ENCODE data around the gene SET. TPM values are rescaled to one million over a fixed set of nuclear protein-coding genes. Genes with fewer than 3 reads are reported as not detected.

SET gene
- total RNA-seq, 1 donor from 2014 or later = 663 TPM

DNA sequence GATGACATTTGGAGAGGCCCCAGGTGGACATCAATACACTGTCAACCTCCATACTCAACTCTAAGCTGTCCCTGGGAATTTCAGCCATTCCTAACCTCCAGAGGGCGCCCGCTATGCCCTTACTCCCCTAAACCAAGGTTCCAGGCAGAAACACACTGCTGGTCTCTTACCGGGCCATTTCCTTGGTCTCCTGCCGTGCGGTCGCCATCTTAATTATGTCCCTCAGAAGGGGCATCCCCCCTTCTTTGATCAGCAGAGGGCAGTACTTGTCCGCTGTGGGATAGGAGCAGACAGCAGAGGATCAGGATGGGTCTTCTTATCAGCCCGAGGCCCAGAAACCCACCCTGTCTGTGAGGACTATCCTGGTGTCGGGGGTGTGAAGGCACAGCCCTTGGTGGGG lies 44.2 kb downstream of the SET start:
- no peaks in the 10 kb centered on the region for H3K36me3 ChIP-seq (ENCODE audit: control insufficient read depth, insufficient read depth, low read length)
- peak; percentile 72 for DNase-seq (ENCODE audit: low read depth)
- no peak overlapping the region for H3K4me3 ChIP-seq (ENCODE audit: low read depth, low read length)
- TF ChIP-seq CTCF (IDR thresholded peaks at IDR 0.05; ENCODE audit: insufficient read depth, low read length, poor library complexity, severe bottlenecking) = peak; percentile 83
- no peaks in the 10 kb centered on the region for H3K27me3 ChIP-seq (ENCODE audit: control insufficient read depth, insufficient read depth, low read length)

DNA sequence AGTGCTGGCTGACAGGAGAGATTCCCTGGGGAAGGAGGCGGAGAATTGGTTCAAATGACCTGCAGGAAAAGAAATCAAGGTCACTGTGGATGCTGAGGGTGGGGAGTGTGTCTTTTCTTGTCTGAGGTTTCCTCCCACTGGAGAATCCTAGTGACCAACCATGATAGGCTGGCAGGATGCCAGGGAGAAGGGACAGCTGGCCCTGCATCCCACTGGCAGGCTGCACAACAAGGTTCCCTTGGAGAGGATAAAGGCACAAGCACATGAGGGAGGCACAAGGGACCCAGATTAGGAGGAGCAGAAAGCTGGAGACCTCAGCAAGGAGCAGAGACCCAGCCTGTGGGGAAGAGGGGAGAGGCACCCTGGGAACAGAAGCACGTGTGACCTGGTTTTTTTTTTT lies 46.4 kb downstream of the SET start:
- DNase-seq (ENCODE audit: low read depth) = no peak
- no peak for TF ChIP-seq CTCF (IDR thresholded peaks at IDR 0.05; ENCODE audit: insufficient read depth, low read length, poor library complexity, severe bottlenecking)
- H3K4me3 ChIP-seq (ENCODE audit: low read depth, low read length) = no peak overlapping the region
- no peaks in the 10 kb centered on the region for H3K36me3 ChIP-seq (ENCODE audit: control insufficient read depth, insufficient read depth, low read length)
- H3K27me3 ChIP-seq (ENCODE audit: control insufficient read depth, insufficient read depth, low read length) = no peaks in the 10 kb centered on the region

- no peaks in the 10 kb centered on the region for H3K36me3 ChIP-seq (ENCODE audit: control insufficient read depth, insufficient read depth, low read length)
- no peak overlapping the region for H3K4me3 ChIP-seq (ENCODE audit: low read depth, low read length)
- no peak for DNase-seq (ENCODE audit: low read depth)
- H3K27me3 ChIP-seq (ENCODE audit: control insufficient read depth, insufficient read depth, low read length) = no peaks in the 10 kb centered on the region
- TF ChIP-seq CTCF (IDR thresholded peaks at IDR 0.05; ENCODE audit: insufficient read depth, low read length, poor library complexity, severe bottlenecking) = no peak
Observed at GRCh38 chr9:128742401-128742800, 53.4 kb downstream of the SET start.

- TF ChIP-seq CTCF (IDR thresholded peaks at IDR 0.05; ENCODE audit: insufficient read depth, low read length, poor library complexity, severe bottlenecking) = no peak
- H3K4me3 ChIP-seq (ENCODE audit: low read depth, low read length) = no peak overlapping the region
- H3K36me3 ChIP-seq (ENCODE audit: control insufficient read depth, insufficient read depth, low read length) = no peaks in the 10 kb centered on the region
- no peak for DNase-seq (ENCODE audit: low read depth)
- H3K27me3 ChIP-seq (ENCODE audit: control insufficient read depth, insufficient read depth, low read length) = no peaks in the 10 kb centered on the region
Observed at GRCh38 chr9:128743421-128743820, 54.4 kb downstream of the SET start.

Other genes with a start within 250 kb of the SET start
- 24.9 TPM in 2 replicates for gene ODF2, start 233.2 kb upstream of the SET start, total RNA-seq
- gene GLE1, start 184.5 kb upstream of the SET start, total RNA-seq = 30.3 and 31.7 TPM in 2 replicates
- gene SPTAN1, start 136.6 kb upstream of the SET start, total RNA-seq = 213 and 279 TPM in 2 replicates
- gene DYNC2I2, start 32.4 kb upstream of the SET start, total RNA-seq = 56.1 and 72.5 TPM in 2 replicates
- gene PKN3, start 13.3 kb downstream of the SET start, total RNA-seq = 4.6 and 9.5 TPM in 2 replicates
- gene ZDHHC12, start 34.9 kb downstream of the SET start, total RNA-seq = 96.3 and 104 TPM in 2 replicates
- 24.2 and 49.8 TPM in 2 replicates for gene ZER1, start 82.7 kb downstream of the SET start, total RNA-seq
- gene TBC1D13, start 98.0 kb downstream of the SET start, total RNA-seq = 17.7 and 19.0 TPM in 2 replicates
- gene ENDOG, start 129.3 kb downstream of the SET start, total RNA-seq = 18.8 and 20.5 TPM in 2 replicates
- gene SPOUT1, start 140.6 kb downstream of the SET start, total RNA-seq = 33.1 and 61.1 TPM in 2 replicates
- gene KYAT1, start 192.7 kb downstream of the SET start, total RNA-seq = 6.8 and 9.4 TPM in 2 replicates
- 138 and 155 TPM in 2 replicates for gene LRRC8A, start 192.9 kb downstream of the SET start, total RNA-seq
- 17.8 and 21.2 TPM in 2 replicates for gene PHYHD1, start 231.8 kb downstream of the SET start, total RNA-seq